Measurements from ENCODE around the gene FGD3. TPM values are rescaled to one million over a fixed set of nuclear protein-coding genes. Genes with fewer than 3 reads are reported as not detected.
A peak's percentile ranks its signal among the peaks of the same experiment; 100 is the strongest.

Gene FGD3
- total RNA-seq, 3 donors from 2014 or later (not counting 1 experiment from before 2014, with no cell fraction given), result 133 to 204 (median 193) TPM

GRCh38 chr9:92944921-92945320 is 2.4 kb upstream of the FGD3 start:
- peaks cover 32% of the 10 kb centered on the region for H3K4me1 ChIP-seq (ENCODE audit: control insufficient read depth, insufficient read depth, low read length)
- H3K27ac Mint-ChIP-seq, result no peak overlapping the region
- no peak for TF ChIP-seq CTCF (IDR thresholded peaks at IDR 0.05)

GRCh38 chr9:92945796-92946195 is 1.5 kb upstream of the FGD3 start:
- Mint-ChIP-seq H3K9me3 (peaks cover 0 to 2% of the 10 kb centered on the region in 2 donors), H3K27ac (no peak overlapping the region), H3K27me3 (ENCODE audit: low read depth in 2 of 2) (peaks cover 6 to 12% of the 10 kb centered on the region in 2 donors), H3K4me1 (peaks cover 16 to 21% of the 10 kb centered on the region in 2 donors), H3K36me3 (no peaks in the 10 kb centered on the region), H3K4me3 (peak overlapping the region; percentile 37)
- DNase-seq (no peak), ATAC-seq (no peak)
- Histone ChIP-seq H3K27ac (ENCODE audit: low read length) (no peak overlapping the region), H3K4me1 (ENCODE audit: control insufficient read depth, insufficient read depth, low read length) (peaks cover 32% of the 10 kb centered on the region), H3K27me3 (ENCODE audit: control insufficient read depth, insufficient read depth, low read length) (peaks cover 9% of the 10 kb centered on the region), H3K4me3 (ENCODE audit: low read length) (no peak overlapping the region), H3K36me3 (ENCODE audit: control insufficient read depth, insufficient read depth, low read length) (no peaks in the 10 kb centered on the region), H3K9me3 (ENCODE audit: control insufficient read depth, insufficient read depth, low read length) (peaks cover 14% of the 10 kb centered on the region)
- over 99% methylated on average over 8 of the region's 8 CpGs for WGBS (ENCODE audit: insufficient coverage)
- no peak for TF ChIP-seq CTCF (IDR thresholded peaks at IDR 0.05)
- intact Hi-C loops (cut with micrococcal nuclease), result no loop called here

More at GRCh38 chr9:92944921-92945320, 2.4 kb upstream of the FGD3 start:
- Mint-ChIP-seq H3K27me3 (ENCODE audit: low read depth in 2 of 2) (peaks cover 9 to 21% of the 10 kb centered on the region in 2 donors), H3K4me3 (no peak overlapping the region), H3K9me3 (peaks cover 0 to 2% of the 10 kb centered on the region in 2 donors), H3K36me3 (no peaks in the 10 kb centered on the region), H3K4me1 (peaks cover 16 to 21% of the 10 kb centered on the region in 2 donors)
- peaks cover 9% of the 10 kb centered on the region for H3K27me3 ChIP-seq (ENCODE audit: control insufficient read depth, insufficient read depth, low read length)
- no peak overlapping the region for H3K4me3 ChIP-seq (ENCODE audit: low read length)
- no peak for ATAC-seq
- H3K9me3 ChIP-seq (ENCODE audit: control insufficient read depth, insufficient read depth, low read length), result peaks cover 14% of the 10 kb centered on the region
- DNase-seq, result no peak
- WGBS (ENCODE audit: insufficient coverage), result 95% methylated on average over 8 of the region's 8 CpGs
- no peaks in the 10 kb centered on the region for H3K36me3 ChIP-seq (ENCODE audit: control insufficient read depth, insufficient read depth, low read length)
- H3K27ac ChIP-seq (ENCODE audit: low read length), result no peak overlapping the region
- intact Hi-C loops (cut with micrococcal nuclease), result no loop called here

- Mint-ChIP-seq H3K4me1 (peaks cover 16 to 21% of the 10 kb centered on the region in 2 donors), H3K4me3 (peak overlapping the region; percentile 82), H3K27me3 (ENCODE audit: low read depth in 2 of 2) (peaks cover 4 to 10% of the 10 kb centered on the region in 2 donors), H3K36me3 (no peaks in the 10 kb centered on the region), H3K27ac (no peak overlapping the region), H3K9me3 (peaks cover 0 to 2% of the 10 kb centered on the region in 2 donors)
- 91% methylated on average over 12 of the region's 12 CpGs for WGBS (ENCODE audit: insufficient coverage)
- peaks cover 14% of the 10 kb centered on the region for H3K9me3 ChIP-seq (ENCODE audit: control insufficient read depth, insufficient read depth, low read length)
- no peaks in the 10 kb centered on the region for H3K36me3 ChIP-seq (ENCODE audit: control insufficient read depth, insufficient read depth, low read length)
- peak overlapping the region; percentile 46 for H3K4me3 ChIP-seq (ENCODE audit: low read length)
- ATAC-seq, result no peak
- no peak for TF ChIP-seq CTCF (IDR thresholded peaks at IDR 0.05)
- no peak overlapping the region for H3K27ac ChIP-seq (ENCODE audit: low read length)
- peaks cover 9% of the 10 kb centered on the region for H3K27me3 ChIP-seq (ENCODE audit: control insufficient read depth, insufficient read depth, low read length)
- peak in 1 of 2 donors; percentile 62 for DNase-seq
- H3K4me1 ChIP-seq (ENCODE audit: control insufficient read depth, insufficient read depth, low read length), result peaks cover 37% of the 10 kb centered on the region
- intact Hi-C loops (cut with micrococcal nuclease), result no loop called here
These were observed 763 bp downstream of the FGD3 start for GRCh38 chr9:92948038-92948534.

- H3K36me3 ChIP-seq (ENCODE audit: control insufficient read depth, insufficient read depth, low read length), result no peaks in the 10 kb centered on the region
- H3K27ac ChIP-seq (ENCODE audit: low read length), result no peak overlapping the region
- peak overlapping the region; percentile 82 for H3K4me3 Mint-ChIP-seq
- DNase-seq (no peak), ATAC-seq (no peak)
- peaks cover 14% of the 10 kb centered on the region for H3K9me3 ChIP-seq (ENCODE audit: control insufficient read depth, insufficient read depth, low read length)
- intact Hi-C loops (cut with micrococcal nuclease), result no loop called here
- no peak for TF ChIP-seq CTCF (IDR thresholded peaks at IDR 0.05)
- peaks cover 17 to 21% of the 10 kb centered on the region in 2 donors for H3K4me1 Mint-ChIP-seq
- H3K36me3 Mint-ChIP-seq, result no peaks in the 10 kb centered on the region
- no peak overlapping the region for H3K27ac Mint-ChIP-seq
- H3K9me3 Mint-ChIP-seq, result peaks cover 0 to 2% of the 10 kb centered on the region in 2 donors
- peaks cover 9% of the 10 kb centered on the region for H3K27me3 ChIP-seq (ENCODE audit: control insufficient read depth, insufficient read depth, low read length)
- H3K27me3 Mint-ChIP-seq (ENCODE audit: low read depth in 2 of 2), result peaks cover 4 to 10% of the 10 kb centered on the region in 2 donors
- peaks cover 42% of the 10 kb centered on the region for H3K4me1 ChIP-seq (ENCODE audit: control insufficient read depth, insufficient read depth, low read length)
- 92% methylated on average over 2 of the region's 2 CpGs for WGBS (ENCODE audit: insufficient coverage)
- no peak overlapping the region for H3K4me3 ChIP-seq (ENCODE audit: low read length)
These were observed 1.3 kb downstream of the FGD3 start for GRCh38 chr9:92948632-92949031.

Measured in natural killer cell (primary cell).